SU-DHL-6 (cell line): ENCODE results near the gene MAP2K7.
A peak's percentile ranks its signal among the peaks of the same experiment; 100 is the strongest.

Source experiments
- H2AFZ ChIP-seq: fragments of 200-600 bp; sonication (generic); 2 replicates; pipeline ENCODE4 v1.6.1; 2014; ENCODE audit warnings: low read depth, mild to moderate bottlenecking, moderate library complexity, mixed read lengths, antibody characterized with exemption, low read length; ENCODE audit not compliant: severe bottlenecking
- H3F3A ChIP-seq: fragments of 200-600 bp; shearing (Covaris generic); 2 replicates; pipeline ENCODE4 v1.6.0; 2016; ENCODE audit warnings: antibody characterized with exemption, mild to moderate bottlenecking; ENCODE audit not compliant: insufficient read depth
- H3K27ac ChIP-seq: fragments of 200-600 bp; sonication (generic); 2 replicates; pipeline ENCODE4 v1.5.1; 2016; ENCODE audit warnings: low read depth, mild to moderate bottlenecking, low read length, moderate library complexity, mixed read lengths
- H3K27me3 ChIP-seq: fragments of 200-600 bp; sonication (generic), shearing (Covaris generic); 2 replicates; pipeline ENCODE4 v1.6.0; 2014; ENCODE audit warnings: mild to moderate bottlenecking, low read length
- H3K36me3 ChIP-seq: fragments of 200-600 bp; sonication (generic); 2 replicates; pipeline ENCODE4 v1.6.1; 2014; ENCODE audit warnings: mild to moderate bottlenecking, low read length, mixed read lengths
- H3K4me2 ChIP-seq: fragments of 300-600, 200-600 bp; shearing (Covaris generic), sonication (generic); 2 replicates; pipeline ENCODE4 v1.6.0; 2014; ENCODE audit warnings: low read length, low read depth, mild to moderate bottlenecking; ENCODE audit not compliant: poor library complexity, severe bottlenecking
- H3K4me3 ChIP-seq: fragments of 200-600 bp; sonication (generic); 2 replicates; pipeline ENCODE4 v1.5.1; 2014; ENCODE audit warnings: antibody characterized with exemption, low read length, mild to moderate bottlenecking, mixed read lengths; ENCODE audit not compliant: insufficient read depth, poor library complexity, severe bottlenecking
- H3K79me2 ChIP-seq: fragments of 200-600 bp; sonication (generic); 2 replicates; pipeline ENCODE4 v1.6.1; 2014; ENCODE audit warnings: mild to moderate bottlenecking, low read length, moderate library complexity; ENCODE audit not compliant: insufficient read depth
- H3K9ac ChIP-seq: fragments of 200-600 bp; sonication (generic); 2 replicates; pipeline ENCODE4 v1.7.0; 2014; ENCODE audit warnings: mild to moderate bottlenecking, low read length
- H3K9me2 ChIP-seq: fragments of 200-600 bp; sonication (generic); replicated peaks from 2 replicates; pipeline ENCODE4 v1.6.1; 2014; ENCODE audit warnings: low read length; ENCODE audit not compliant: insufficient read depth
- H3K9me3 ChIP-seq: fragments of 200-600 bp; sonication (generic); 2 replicates; pipeline ENCODE4 v1.6.1; 2014; ENCODE audit warnings: low read length, mixed read lengths; ENCODE audit not compliant: insufficient read depth
- H4K20me1 ChIP-seq: fragments of 200-600 bp; sonication (generic); 2 replicates; pipeline ENCODE4 v1.6.1; 2014; ENCODE audit warnings: low read depth, mild to moderate bottlenecking, antibody characterized with exemption, low read length, moderate library complexity, mixed read lengths
- EZH2phosphoT487 ChIP-seq: fragments of 200-600 bp; sonication (generic), shearing (Covaris generic); conservative IDR thresholded peaks from 2 replicates; pipeline ENCODE4 v1.6.1; 2018; ENCODE audit warnings: mild to moderate bottlenecking, antibody characterized with exemption, low read length, moderate library complexity, mixed read lengths
- TF ChIP-seq, protein P1 (sequence below): fragments of 200-600 bp; sonication (generic); IDR thresholded peaks from one replicate; pipeline ENCODE4 v1.5.1; 2017; ENCODE audit warnings: antibody characterized with exemption, mild to moderate bottlenecking, low read length, moderate library complexity; ENCODE audit not compliant: insufficient read depth, poor library complexity, severe bottlenecking

Gene MAP2K7

DNA sequence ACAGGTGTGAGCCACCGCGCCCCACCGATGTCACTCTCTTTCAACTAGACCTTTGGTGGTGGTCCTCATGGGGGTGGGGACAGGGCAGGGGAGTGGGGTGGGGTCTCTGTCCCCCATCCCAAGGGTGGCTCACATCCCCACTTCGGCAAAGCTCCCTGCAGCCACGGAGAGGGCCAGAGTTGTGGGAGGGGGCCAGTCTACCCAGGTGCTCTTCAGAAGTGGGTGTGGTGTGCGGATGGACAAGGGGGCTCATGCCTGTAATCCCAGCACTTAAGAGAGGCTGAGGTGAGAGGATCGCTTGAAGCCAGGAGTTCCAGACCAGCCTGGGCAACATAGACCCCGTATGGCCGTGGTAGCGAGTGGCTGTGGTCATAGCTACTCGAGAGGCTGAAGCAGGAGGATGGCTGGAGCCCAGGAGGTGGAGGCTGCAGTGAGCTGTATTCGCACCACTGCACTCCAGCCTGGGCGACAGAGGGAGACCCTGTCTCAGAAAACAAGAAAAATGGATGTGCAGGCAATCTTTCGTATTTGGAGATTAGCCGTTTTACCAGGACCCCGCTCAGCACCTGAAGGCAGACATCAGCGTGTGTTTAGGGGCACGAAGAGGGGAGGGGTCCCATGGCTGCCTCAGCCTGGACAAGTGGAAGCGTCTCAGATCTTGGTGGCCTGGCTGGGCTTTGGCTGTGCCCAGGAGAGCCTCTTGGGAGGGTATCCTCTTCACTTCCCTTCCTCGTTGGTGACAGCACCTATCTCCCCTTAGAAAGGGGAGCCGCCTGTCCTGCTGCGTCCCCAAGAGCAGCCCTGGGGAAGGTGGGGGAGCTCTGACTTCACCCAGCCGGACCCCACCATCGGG lies 11.8 kb downstream of the MAP2K7 start:
- Histone ChIP-seq H3K9me3 (no peaks in the 10 kb centered on the region), H3K36me3 (no peaks in the 10 kb centered on the region), H2AFZ (no peak overlapping the region), H3K27me3 (no peaks in the 10 kb centered on the region), H4K20me1 (no peaks in the 10 kb centered on the region), H3K79me2 (no peaks in the 10 kb centered on the region), H3K4me3 (no peak overlapping the region), H3K27ac (no peak overlapping the region), H3K9ac (no peak overlapping the region), H3K4me2 (peak overlapping the region; percentile 38), H3K9me2 (no peaks in the 10 kb centered on the region), H3F3A (0 out of 2 replicates have a peak, but pooled peaks cover 3% of the 10 kb centered on the region)
- TF ChIP-seq, protein P1, sequence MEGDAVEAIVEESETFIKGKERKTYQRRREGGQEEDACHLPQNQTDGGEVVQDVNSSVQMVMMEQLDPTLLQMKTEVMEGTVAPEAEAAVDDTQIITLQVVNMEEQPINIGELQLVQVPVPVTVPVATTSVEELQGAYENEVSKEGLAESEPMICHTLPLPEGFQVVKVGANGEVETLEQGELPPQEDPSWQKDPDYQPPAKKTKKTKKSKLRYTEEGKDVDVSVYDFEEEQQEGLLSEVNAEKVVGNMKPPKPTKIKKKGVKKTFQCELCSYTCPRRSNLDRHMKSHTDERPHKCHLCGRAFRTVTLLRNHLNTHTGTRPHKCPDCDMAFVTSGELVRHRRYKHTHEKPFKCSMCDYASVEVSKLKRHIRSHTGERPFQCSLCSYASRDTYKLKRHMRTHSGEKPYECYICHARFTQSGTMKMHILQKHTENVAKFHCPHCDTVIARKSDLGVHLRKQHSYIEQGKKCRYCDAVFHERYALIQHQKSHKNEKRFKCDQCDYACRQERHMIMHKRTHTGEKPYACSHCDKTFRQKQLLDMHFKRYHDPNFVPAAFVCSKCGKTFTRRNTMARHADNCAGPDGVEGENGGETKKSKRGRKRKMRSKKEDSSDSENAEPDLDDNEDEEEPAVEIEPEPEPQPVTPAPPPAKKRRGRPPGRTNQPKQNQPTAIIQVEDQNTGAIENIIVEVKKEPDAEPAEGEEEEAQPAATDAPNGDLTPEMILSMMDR: no peak
- no peak for TF ChIP-seq EZH2phosphoT487

DNA sequence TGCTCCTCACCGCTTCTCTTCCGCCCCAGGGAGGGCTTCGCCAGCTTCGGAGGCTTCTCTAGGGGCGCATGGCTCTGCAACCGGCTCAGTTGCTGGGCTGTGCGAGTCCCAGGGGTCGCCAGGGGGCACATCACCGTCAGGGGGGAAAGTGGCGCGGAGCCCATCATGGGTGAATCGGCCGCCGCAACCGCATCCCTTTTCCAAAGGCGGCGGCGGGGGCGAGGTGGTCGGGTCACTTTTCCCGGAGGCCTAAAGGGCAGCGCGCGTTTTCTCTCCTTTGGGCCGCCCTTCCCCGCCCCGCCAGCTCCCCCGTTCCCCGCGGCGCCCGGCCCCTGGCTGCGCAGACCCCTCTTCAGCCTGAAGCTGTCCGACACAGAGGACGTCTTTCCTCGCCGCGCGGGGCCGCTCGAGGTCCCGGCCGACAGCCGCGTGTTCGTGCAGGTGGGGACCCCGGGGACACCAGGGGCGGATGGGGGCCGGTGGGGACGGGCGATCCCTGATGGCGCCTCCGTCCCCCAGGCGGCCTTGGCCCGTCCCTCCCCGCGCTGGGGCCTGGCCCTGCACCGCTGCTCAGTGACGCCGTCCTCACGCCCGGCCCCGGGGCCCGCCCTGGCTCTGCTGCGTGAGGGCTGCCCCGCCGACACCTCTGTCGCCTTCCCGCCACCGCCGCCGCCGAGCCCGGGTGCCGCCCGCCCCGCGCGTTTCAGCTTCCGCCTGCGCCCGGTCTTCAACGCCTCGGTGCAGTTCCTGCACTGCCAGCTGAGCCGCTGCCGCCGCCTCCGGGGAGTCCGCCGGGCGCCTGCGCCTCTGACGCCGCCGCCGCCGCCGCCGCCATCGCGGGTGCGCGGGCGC lies 12.7 kb downstream of the MAP2K7 start:
- Histone ChIP-seq H3K9ac (peak overlapping the region; percentile 28; the same call in 1 of the 2 replicates), H3K4me3 (no peak overlapping the region), H2AFZ (no peak overlapping the region)

DNA sequence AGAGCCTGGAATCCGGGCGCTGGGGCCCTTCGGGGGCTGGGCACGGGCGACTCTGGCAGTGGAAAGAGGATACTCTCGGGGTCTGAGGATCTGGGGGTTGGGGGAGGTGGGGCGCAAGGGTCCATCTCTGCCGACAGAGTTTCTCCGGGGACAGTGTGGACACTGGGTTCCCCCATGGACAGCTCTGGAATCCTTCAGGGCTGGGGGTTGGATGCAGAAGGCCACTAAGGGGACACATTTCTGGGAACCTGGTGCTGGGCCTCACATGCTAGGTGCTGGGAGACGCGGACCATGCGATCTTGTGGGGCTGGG lies 13.2 kb downstream of the MAP2K7 start:
- Histone ChIP-seq H3K4me3 (no peak overlapping the region), H3F3A (0 out of 2 replicates have a peak, but pooled peaks cover 3% of the 10 kb centered on the region), H3K27ac (no peak overlapping the region), H3K27me3 (no peaks in the 10 kb centered on the region), H3K9ac (no peak overlapping the region), H2AFZ (no peak overlapping the region), H3K9me2 (no peaks in the 10 kb centered on the region), H3K36me3 (no peaks in the 10 kb centered on the region), H3K9me3 (no peaks in the 10 kb centered on the region), H3K79me2 (no peaks in the 10 kb centered on the region), H3K4me2 (peak overlapping the region; percentile 38), H4K20me1 (no peaks in the 10 kb centered on the region)
- TF ChIP-seq, protein P1: no peak
- peak; percentile 17; the same call in 1 of the 2 replicates for TF ChIP-seq EZH2phosphoT487

More for the DNA sequence above, 12.7 kb downstream of the MAP2K7 start:
- Histone ChIP-seq H3K9me2 (no peaks in the 10 kb centered on the region), H3K4me2 (peak overlapping the region; percentile 38), H3F3A (0 out of 2 replicates have a peak, but pooled peaks cover 3% of the 10 kb centered on the region), H3K27ac (no peak overlapping the region), H4K20me1 (no peaks in the 10 kb centered on the region), H3K36me3 (no peaks in the 10 kb centered on the region), H3K79me2 (no peaks in the 10 kb centered on the region), H3K27me3 (no peaks in the 10 kb centered on the region), H3K9me3 (no peaks in the 10 kb centered on the region)
- TF ChIP-seq EZH2phosphoT487: 0 out of 2 replicates have a peak, but pooled peaks have one; percentile 96
- TF ChIP-seq, protein P1: no peak
